HG03108 (cell line): Measurements from ENCODE around the gene CEP89.
A peak's percentile ranks its signal among the peaks of the same experiment; 100 is the strongest.
"Not testable (repeated sequence)": the region's sequence is repeated elsewhere in the genome, so short reads cannot be mapped to it uniquely, and the experiment has no call there.

Source experiments
- ATAC-seq: cut with Tn5 transposase; IDR thresholded peaks from one replicate; pipeline ENCODE4 v1.9.1; 2021; ENCODE audit warnings: moderate library complexity; ENCODE audit not compliant: unreplicated experiment

The CEP89 gene

GRCh38 chr19:32896516-32897214 is 75.1 kb downstream of the CEP89 start:
- no peak for ATAC-seq

DNA sequence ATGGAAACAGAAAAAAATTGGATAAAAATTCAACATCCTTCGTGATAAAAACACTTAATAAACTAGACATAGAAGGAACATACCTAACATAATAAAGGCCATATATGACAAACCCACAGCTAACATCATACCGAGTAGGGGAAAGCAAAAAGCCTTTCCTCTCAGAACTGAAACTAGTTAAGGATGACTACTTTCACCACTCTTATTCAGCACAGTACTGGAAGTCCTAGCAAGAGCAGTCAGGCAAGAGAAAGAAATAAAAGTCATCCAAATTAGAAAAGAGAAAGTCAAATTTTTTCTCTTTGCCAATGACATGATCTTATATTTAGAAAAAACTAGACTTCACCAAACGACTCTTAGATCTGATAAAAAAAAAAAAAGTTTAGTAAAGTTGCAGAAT is 76.4 kb downstream of the CEP89 start:
- peak; percentile 78 for ATAC-seq

DNA sequence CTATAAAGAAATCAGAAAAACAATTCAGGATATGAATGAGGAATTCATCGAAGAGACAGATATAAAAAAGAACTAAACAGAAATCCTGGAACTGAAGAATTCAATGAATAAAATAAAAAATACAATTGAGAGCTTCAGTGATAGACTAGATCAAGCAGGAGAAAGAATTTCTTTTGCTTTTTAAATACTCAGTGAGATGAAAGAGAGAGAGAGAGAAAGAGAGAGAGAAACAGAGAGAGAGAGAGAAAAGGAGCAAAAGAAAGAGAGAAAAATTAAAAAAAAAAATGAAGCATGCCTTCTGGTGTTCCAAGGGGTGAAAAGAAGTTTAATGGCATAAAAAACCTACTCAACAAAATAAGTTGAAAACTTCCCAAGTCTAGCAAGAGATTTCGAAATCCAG is 80.1 kb downstream of the CEP89 start:
- ATAC-seq, result no peak

GRCh38 chr19:32890841-32891240 is 80.9 kb downstream of the CEP89 start:
- ATAC-seq, result no peak

GRCh38 chr19:32890326-32890725 is 81.4 kb downstream of the CEP89 start:
- no peak for ATAC-seq

DNA sequence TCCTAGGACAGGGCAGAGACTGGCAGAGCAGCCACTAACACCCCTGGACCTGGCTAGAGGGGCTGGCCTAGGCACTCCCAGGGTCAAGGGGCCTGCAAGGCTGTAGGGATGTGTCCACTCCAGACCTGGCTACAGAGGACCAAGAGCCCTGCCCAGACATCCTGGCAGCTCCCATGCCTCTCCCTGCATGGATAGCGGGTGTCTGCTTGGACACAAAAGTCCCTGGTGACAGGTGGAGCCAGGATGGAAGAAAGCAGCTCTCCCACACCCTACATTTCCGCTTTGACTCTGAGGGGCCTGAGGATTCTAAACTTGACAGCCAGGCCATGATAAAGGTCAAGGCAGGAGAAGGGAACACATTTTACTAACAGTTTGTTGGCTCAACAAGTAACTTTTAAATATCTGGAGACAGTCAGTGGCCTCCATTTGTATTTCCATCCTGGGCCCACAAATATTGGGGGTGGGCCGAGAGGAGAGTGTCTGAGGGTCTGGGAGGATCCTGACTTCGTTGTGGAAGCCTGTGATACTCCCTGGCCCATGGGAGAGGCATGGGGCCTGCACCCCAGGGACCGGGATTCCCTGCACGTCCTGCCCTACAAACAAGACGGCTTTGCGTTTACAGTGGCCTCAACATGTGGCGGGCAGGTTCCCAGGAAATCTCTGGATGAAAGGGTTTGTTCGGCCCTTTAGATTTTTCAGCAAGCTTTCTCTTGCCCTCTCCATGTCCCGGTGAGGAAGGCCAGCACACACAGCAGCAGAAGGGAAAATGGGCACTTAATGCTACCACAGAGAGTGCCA is 82.4 kb downstream of the CEP89 start:
- no peak for ATAC-seq

DNA sequence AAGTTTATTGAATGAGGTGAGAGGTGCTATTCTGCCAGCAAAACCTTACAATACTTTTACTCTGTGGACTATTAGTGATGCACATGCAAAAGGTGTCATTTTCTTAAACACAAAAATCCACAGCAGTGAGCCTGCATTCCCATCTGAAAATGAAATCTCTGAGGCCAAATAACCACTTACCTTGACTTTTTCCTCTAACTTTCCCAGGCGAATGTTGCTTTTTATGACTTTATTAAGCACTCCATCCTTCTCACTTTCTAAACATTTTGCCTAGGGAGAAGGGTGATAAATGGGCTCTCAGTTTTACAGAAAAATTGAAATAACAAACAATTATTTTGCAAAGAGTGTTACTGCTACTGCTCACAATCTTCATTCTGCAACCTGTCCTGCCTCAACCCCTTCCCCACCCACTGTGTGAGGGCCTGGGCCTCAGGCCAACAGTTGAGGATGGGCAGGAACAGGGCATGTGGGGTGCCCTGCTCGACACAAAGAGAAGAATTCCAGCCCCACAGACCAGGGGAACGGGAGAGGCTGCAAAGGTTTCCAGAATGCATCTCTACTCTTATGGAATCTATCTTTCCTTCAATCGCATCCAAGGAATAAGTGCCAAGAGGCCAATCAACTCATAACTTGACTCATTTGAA is 84.1 kb downstream of the CEP89 start:
- no peak for ATAC-seq

DNA sequence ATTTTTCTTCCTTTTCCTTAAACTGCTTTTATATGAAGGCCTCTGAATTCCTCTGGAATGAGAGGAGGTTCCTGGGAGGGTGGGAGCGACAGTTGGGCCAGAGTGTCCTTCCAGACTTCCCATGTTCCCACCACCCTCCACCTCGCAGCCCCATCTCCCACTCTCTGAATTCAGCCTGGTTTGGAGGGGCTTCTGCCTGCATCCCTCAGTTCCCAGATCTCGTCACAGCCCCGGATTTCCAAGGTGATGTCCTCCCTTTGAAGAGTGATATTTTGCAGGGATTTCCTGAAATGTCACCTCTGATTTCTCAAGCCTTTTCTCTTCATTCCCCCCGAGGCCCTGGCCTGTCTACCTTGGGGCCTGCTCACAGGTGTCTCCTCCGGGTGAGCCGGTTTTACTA is 85.5 kb downstream of the CEP89 start:
- ATAC-seq, result no peak

GRCh38 chr19:32885255-32885654 is 86.5 kb downstream of the CEP89 start:
- ATAC-seq, result not testable (repeated sequence)

- no peak for ATAC-seq
These were observed 90.0 kb downstream of the CEP89 start for GRCh38 chr19:32881766-32882165.

- ATAC-seq, result no peak
These were observed 91.1 kb downstream of the CEP89 start for GRCh38 chr19:32880622-32881021.

DNA sequence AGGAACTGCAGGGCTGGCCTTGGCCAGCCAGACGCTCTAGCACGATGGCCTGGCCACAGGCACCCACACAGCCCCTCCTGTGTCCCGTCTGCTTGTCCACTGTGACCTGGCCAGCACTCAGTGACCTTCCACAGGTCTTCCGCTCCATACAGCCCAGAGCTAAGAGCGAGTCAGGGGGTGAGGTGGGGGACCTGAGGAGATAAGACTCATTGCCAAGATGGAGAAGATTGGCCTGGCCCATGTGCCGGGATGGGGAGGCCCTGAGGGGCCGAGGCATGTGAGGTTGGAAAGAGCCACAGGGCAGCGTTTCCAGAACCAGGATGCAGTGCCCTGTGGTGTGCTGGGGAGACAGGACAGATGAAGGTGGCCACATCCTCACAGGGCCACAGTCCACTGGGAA is 92.0 kb downstream of the CEP89 start:
- ATAC-seq, result no peak

- no peak for ATAC-seq
These were observed 92.8 kb downstream of the CEP89 start for GRCh38 chr19:32878988-32879387.

GRCh38 chr19:32877977-32878745 is 93.6 kb downstream of the CEP89 start:
- ATAC-seq, result no peak

GRCh38 chr19:32877323-32877912 is 94.3 kb downstream of the CEP89 start:
- no peak for ATAC-seq

- no peak for ATAC-seq
These were observed 94.9 kb downstream of the CEP89 start for GRCh38 chr19:32876919-32877285.

GRCh38 chr19:32876236-32876918 is 95.4 kb downstream of the CEP89 start:
- no peak for ATAC-seq

GRCh38 chr19:32875428-32875827 is 96.3 kb downstream of the CEP89 start:
- ATAC-seq, result no peak

- ATAC-seq, result no peak
These were observed 97.2 kb downstream of the CEP89 start for GRCh38 chr19:32874605-32875004.

DNA sequence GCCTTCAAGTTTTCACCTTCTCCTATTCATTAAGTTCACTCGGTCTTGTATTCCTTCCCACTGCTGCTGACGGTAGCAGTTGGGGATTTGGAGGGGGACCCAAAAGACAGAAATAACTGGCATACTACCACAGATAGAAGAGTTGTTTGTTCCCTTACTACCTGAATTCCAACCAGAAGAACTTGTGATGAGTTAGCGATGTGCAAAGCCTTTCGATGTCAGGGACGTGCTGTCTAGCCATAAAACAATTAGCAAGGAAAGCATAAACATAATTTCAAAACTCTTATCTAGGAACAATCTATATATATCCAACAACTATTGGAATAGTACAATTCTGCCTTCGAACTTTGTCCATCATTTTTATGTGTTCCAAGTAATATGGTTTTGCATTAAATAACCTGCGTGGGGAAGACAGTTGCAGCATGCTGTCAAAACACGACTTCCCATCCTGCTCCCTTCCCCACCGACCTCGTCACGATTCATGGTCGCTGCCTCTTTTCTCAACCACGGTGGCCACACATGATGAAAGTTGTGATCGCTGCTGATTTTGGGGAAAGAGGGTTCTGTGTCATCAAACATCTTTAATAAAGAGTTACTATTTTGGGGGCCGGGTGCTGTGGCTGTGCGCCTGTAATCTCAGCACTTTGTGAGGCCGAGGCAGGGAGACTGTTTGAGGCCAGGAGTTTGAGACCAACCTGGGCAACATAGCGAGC is 98.4 kb downstream of the CEP89 start:
- ATAC-seq, result no peak
